ENCODE data around the gene RFNG.
"Not testable (repeated sequence)": the region's sequence is repeated elsewhere in the genome, so short reads cannot be mapped to it uniquely, and the experiment has no call there.

Gene RFNG

DNA sequence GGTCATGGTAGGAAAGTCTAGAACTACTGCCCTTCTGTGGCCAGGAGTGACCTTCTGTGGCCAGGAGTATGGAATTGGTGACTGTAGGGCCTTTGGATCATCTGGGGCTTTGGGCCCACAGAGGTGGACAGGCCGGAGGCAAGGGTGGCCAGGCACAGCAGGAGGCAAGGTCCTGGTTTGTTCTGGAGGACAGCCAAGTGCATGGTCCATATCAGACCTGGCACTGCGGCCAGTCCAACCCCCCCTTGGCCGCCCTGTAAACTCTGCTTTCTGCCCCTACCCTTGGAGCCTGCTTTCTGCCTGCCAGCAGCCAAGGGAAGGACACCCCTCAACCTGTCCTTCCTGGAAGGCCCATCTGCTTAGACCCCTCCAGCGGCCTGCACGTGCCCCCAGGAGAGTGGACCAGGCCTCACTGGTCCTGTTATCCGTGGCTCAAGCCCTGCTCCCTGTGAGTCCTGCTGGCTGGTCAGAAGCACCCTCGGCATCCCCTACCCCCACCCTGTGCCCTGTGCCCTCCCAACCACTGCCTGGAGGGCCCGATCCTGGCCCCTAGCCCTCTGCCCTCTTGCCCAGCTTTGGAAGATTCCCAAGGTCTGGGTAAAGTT lies 11.8 kb downstream of the RFNG start:
- no peak for DNase-seq

DNA sequence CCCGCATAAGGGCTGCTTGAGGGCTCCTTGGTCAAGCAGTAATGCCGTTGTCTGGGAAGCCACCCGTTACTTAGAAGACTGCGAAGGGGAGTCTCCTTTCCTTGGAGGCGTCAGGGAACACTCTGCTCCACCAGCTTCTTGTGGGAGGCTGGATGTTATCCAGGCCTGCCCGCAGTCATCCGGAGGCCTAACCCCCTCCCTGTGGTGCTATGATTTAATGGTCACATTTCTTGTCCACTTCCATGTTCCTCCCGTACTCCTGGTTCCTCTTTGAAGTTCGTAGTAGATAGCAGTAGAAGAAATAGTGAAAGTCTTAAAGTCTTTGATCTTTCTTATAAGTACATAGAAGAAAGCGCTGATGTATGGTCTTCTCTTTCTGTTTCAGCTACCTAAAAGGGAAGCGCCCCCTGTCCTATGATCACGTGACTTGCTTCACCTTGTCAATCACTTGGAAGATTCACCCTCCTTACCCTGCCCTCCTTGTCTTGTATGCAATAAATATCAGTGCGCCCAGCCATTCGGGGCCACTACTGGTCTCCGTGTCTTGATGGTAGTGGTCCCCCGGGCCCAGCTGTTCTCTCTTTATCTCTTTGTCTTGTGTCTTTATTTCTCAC lies 12.7 kb downstream of the RFNG start:
- not testable (repeated sequence) for DNase-seq

DNA sequence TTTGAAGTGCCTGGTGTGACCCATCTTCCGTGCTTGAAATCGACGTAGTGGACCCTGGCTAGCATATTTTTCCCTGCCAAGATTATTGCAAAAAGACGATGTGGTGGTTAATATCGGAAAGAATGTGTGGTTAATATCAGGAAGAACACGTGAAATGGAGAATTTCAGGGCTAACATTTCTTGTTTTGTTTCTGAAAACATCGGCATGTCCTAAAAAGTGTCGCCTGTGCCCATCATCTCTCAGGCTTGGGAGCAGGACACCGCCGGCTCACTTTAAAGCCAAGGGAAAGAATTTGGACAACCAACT lies 13.8 kb downstream of the RFNG start:
- DNase-seq, result no peak

- peak; percentile 97 for DNase-seq
Measured at GRCh38 chr17:82037092-82037888, 14.3 kb downstream of the RFNG start, which contains the start of gene DCXR. Gene DCXR (minus strand): TSS chr17:82037697. CDS start chr17:82037682, 15 bp downstream.

- DNase-seq, result no peak
Measured at GRCh38 chr17:82036634-82037091, 14.9 kb downstream of the RFNG start.

- DNase-seq, result no peak
Measured at GRCh38 chr17:82035956-82036633, 15.5 kb downstream of the RFNG start.

DNA sequence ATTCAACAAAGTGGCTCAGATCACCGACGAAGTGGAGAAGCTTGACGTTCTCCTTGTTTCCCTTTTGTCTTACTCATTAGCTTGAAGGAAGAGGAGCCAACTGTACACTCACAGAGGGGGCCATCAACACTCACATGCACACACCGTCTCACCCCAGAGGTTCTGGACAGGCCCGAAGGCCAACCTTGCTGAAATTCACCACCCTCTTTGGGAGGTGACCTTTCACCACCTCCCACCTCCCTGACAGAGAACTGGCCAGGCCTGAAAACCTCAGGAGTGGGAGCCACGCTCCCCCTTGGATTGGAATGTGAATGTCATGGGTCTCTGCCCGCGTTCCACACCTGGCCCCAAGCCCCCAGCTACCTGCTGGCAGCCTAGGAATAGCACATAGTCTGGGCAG lies 16.1 kb downstream of the RFNG start:
- no peak for DNase-seq

GRCh38 chr17:82034371-82035011 lies 17.1 kb downstream of the RFNG start:
- no peak for DNase-seq

DNA sequence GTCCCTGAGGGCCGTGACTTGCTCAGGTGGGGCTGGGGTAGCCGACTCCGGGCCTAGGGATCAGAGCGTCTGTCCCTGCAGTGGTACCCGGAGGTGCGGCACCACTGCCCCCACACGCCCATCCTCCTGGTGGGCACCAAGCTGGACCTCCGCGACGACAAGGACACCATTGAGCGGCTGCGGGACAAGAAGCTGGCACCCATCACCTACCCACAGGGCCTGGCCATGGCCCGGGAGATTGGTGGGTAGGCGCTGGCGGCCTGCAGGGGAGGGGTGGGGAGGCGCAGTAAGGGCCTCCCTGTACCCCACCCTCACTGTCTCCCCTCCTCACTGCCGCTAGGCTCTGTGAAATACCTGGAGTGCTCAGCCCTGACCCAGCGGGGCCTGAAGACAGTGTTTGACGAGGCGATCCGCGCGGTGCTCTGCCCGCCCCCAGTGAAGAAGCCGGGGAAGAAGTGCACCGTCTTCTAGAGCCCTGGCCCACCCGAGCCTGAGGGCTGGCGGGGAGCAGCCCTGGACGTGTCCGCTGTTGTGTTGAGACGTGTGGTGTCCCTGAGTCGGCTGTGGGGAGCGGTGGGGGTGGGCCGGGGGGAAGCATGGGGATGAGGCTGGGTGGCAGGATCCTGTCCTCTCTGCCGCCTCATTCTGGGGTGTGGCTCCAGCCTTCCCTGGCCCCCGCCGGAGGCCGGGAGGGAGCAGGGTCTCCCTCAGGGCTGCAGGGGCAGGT lies 18.1 kb downstream of the RFNG start:
- DNase-seq, result no peak

GRCh38 chr17:82031885-82032627 lies 19.6 kb downstream of the RFNG start:
- DNase-seq, result peak; percentile 60

DNA sequence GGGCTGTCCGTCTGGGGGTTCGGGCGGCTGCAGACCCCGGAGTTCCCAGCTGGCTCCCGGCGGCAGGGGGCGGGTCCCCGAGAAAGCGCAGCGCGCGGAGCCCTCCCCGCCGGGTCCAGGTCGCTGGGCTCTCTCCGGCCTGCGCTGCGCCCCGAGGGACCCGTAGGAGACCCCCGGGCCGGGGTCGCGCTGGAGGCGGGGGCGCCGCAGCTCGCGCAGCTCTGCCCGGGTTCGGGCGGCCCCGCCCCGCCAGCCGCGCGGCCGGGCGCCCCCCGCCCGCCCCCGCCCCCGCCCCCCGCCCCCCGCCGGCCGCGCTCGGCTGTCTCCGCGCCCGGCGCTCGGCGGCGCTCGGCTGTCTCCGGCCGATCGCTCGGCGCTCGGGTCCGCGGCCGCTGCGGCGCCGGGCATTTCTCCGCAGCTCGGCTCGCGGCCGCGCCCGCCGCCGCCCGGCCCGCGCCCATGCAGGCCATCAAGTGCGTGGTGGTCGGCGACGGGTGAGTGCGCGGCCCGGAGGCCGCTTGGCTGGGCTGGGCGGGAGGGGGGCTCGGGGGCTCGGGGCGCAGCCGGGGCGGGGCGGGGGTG lies 20.2 kb downstream of the RFNG start, which contains the start of gene RAC3:
Gene RAC3 (plus strand): TSS at position 376 of the 582 bp plus-strand sequence. CDS start 84 bp downstream, at position 460.
- DNase-seq, result no peak

GRCh38 chr17:82030470-82031302 lies 20.9 kb downstream of the RFNG start:
- peak; percentile 90 for DNase-seq

DNA sequence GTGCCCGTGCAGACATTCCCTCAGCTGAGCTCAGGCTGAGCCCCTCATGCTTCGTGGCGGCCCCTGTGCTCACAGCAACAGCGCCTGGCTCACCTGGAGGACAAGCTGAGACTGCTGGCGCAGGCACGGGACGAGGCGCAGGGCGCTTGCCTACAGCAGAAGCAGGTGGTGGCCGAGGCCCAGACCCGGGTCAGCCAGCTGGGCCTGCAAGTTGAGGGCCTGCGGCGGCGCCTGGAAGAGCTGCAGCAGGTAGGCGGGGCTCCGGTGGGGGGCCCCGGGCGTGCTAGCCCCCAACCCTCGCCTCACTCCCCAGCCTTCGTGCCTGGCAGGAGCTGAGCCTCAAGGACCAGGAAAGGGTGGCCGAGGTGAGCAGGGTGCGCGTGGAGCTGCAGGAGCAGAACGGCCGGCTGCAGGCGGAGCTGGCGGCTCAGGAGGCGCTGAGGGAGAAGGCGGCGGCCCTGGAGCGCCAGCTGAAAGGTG lies 21.6 kb downstream of the RFNG start:
- DNase-seq, result no peak

DNA sequence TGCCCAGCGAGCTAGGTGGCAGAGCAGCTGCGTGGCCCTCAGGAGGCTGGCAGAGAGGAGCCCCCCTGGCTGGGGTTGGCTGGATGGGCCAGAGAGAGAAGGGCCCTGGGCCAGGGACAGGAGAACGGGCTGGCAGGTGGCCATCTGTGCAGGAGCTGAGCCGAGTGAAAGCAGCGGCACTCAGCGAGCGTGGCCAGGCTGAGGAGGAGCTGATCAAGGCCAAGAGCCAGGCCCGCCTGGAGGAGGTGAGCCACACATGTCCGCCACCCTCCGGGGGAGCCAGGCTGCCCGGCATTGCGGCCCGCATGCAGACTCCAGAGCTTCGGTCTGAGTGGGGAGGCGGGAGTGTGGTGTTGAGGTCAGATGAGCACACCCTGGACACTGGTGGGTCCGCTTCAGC lies 22.2 kb downstream of the RFNG start:
- no peak for DNase-seq

- no peak for DNase-seq
Measured at GRCh38 chr17:82028966-82029365, 22.6 kb downstream of the RFNG start.

- DNase-seq, result no peak
Measured at GRCh38 chr17:82028246-82028645, 23.4 kb downstream of the RFNG start.

DNA sequence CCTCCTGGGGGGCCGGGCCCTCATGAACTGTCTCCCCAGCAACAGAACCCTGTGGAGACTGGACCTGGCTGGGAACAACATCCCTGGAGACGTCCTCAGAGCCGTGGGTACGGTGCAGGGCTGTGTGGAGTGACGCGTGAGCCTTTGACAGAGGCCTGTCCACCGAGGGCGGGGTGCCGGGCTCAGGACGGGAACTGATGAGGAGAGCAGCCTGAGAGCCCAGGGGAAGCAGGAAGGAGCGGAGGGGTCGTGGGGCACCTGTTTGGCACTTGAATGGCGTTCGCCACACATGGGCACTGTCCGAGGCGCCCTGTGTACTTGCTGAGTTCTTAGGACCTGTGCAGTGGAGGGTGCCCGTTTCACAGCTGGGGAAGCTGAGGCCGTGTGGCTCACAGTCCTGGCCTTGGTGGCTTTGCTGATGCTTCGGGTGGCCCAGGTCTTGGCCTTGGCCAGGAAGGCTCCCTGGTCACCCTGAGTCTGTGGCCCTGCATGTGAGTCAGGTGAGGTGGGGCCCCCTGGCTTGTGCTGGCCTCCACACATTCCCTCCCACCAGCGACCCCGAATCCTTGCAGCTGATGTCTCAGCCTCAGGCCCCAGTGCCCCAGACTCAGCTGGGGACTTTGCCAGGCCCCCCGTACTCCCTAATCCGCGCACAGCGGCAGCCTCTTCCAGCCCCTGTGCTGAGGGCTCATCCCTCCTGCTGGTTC lies 26.1 kb downstream of the RFNG start:
- DNase-seq, result no peak

GRCh38 chr17:82024859-82025258 lies 26.8 kb downstream of the RFNG start:
- no peak for DNase-seq

Measured in activated CD4-positive, alpha-beta T cell treated with anti-CD3 and anti-CD28 coated beads, Interleukin-2, Interleukin-6, amounts not matched to agents 100 ng/mL and 50 ng/mL, durations not matched to agents 16 hours and 8 hours (primary cell).